ENCODE measurements around the gene SOCS3.

- no peak for TF ChIP-seq CTCF (IDR thresholded peaks at IDR 0.05 in 8 of 11, conservative IDR thresholded peaks at IDR 0.05 in 3 of 11)
- TF ChIP-seq POLR2A (IDR thresholded peaks at IDR 0.05) = no peak
- TF ChIP-seq POLR2AphosphoS5 (IDR thresholded peaks at IDR 0.05) = no peak
Measured at GRCh38 chr17:78348055-78348770, 11.7 kb downstream of the SOCS3 start.
